Lung (tissue), 12 donors: ENCODE data around the gene UBE2H. TPM values are rescaled to one million over a fixed set of nuclear protein-coding genes. Genes with fewer than 3 reads are reported as not detected.
"Not testable (repeated sequence)": the region's sequence is repeated elsewhere in the genome, so short reads cannot be mapped to it uniquely, and the experiment has no call there.

ENCODE experiments used
- ATAC-seq: fragments of 200-7000 bp; cut with Tn5 transposase; one replicate; pipeline ENCODE4 v1.9.1; 2020; ENCODE audit warnings: moderate number of reproducible peaks; ENCODE audit not compliant: insufficient read depth, low FRiP score
- DNase-seq, 3 donors: peaks; one replicate each; pipeline ENCODE4 v3.0.0-alpha.2; 2013 to 2017
- H3K27ac ChIP-seq, 2 donors: one replicate each; pipeline ENCODE4 v1.5.1; 2013; ENCODE audit warnings: mild to moderate bottlenecking in 2 of 2, moderate library complexity in 2 of 2, control low read depth in 1 of 2, inconsistent platforms in 1 of 2, low read depth in 1 of 2, low read length in 1 of 2
- H3K27me3 ChIP-seq, 3 donors: one replicate each; pipeline ENCODE4 v1.5.1; 2013; ENCODE audit warnings: low read length in 2 of 3; ENCODE audit not compliant: control insufficient read depth in 3 of 3, insufficient read depth in 3 of 3
- H3K36me3 ChIP-seq, 4 donors: one replicate each; pipeline ENCODE4 v1.5.1; 2013; ENCODE audit warnings: low read length in 4 of 4, mild to moderate bottlenecking in 1 of 4, moderate library complexity in 1 of 4; ENCODE audit not compliant: control insufficient read depth in 4 of 4, insufficient read depth in 4 of 4
- H3K4me1 ChIP-seq, 5 donors: one replicate each; pipeline ENCODE4 v1.5.1; 2013; ENCODE audit warnings: low read length in 5 of 5, mild to moderate bottlenecking in 2 of 5, moderate library complexity in 1 of 5; ENCODE audit not compliant: control insufficient read depth in 5 of 5, insufficient read depth in 5 of 5
- H3K4me3 ChIP-seq: one replicate; pipeline ENCODE4 v1.5.1; 2013; ENCODE audit warnings: mild to moderate bottlenecking, control low read depth, moderate library complexity
- H3K9ac ChIP-seq, 2 donors: one replicate each; pipeline ENCODE4 v1.5.1; 2013; ENCODE audit warnings: low read length in 2 of 2, control low read depth in 1 of 2; ENCODE audit not compliant: insufficient read depth in 1 of 2
- H3K9me3 ChIP-seq, 4 donors: one replicate each; pipeline ENCODE4 v1.5.1; 2013; ENCODE audit warnings: low read length in 3 of 4, mild to moderate bottlenecking in 1 of 4, moderate library complexity in 1 of 4; ENCODE audit not compliant: control insufficient read depth in 4 of 4, insufficient read depth in 3 of 4
- CTCF ChIP-seq: IDR thresholded peaks from 2 replicates; pipeline ENCODE4 v1.5.1; 2012; ENCODE audit warnings: mild to moderate bottlenecking; ENCODE audit errors: control extremely low read depth, extremely low read depth
- WGBS, 2 donors: extraction: QIAGEN DNeasy Blood & Tissue Kit; methylation state at CpG; one replicate each; pipeline ENCODE4 v1.1.7; 2013; 5-methylcytosine and 5-hydroxymethylcytosine counted together
- polyA plus RNA-seq, 2 donors: library from polyadenylated mRNA; stranded (reverse); fragments of 200-250 nt; gene quantifications; one replicate each; pipeline ENCODE4 v1.2.1, GENCODE V29; 2013
- total RNA-seq, 2 donors: library from RNA; depleted of rRNA in 1 of 2; stranded (reverse); fragments of >200 nt in 1 of 2; gene quantifications; one replicate each; pipeline ENCODE4 v1.2.1, GENCODE V29; 2014 to 2021
- donor health status: control.
- donor health status: control.
- donor health status: Bipolar disorder and iron deficiency.
- donor health status: healthy.
- donor health status: DM: yes; HTN: yes; CAD: no.

UBE2H gene
- total and polyA plus RNA-seq, 4 donors: 23.0 to 102 (median 49.7) TPM

GRCh38 chr7:129969881-129970446 lies 17.2 kb upstream of the UBE2H start:
- Histone ChIP-seq H3K4me3 (no peak overlapping the region), H3K4me1 (peaks cover 0 to 3% (median 0%) of the 10 kb centered on the region in 5 donors), H3K9ac (no peak overlapping the region), H3K27ac (peak overlapping the region in 1 of 2 donors; percentile 15), H3K9me3 (no peaks in the 10 kb centered on the region), H3K27me3 (no peaks in the 10 kb centered on the region), H3K36me3 (no peaks in the 10 kb centered on the region)
- 55 to 79% methylated on average over 3 of the region's 3 CpGs for WGBS, 2 donors
- TF ChIP-seq CTCF: no peak
- ATAC-seq (no peak), DNase-seq (no peak)

- Histone ChIP-seq H3K27me3 (no peaks in the 10 kb centered on the region), H3K36me3 (no peaks in the 10 kb centered on the region), H3K4me1 (peaks cover 0 to 3% (median 0%) of the 10 kb centered on the region in 5 donors), H3K27ac (no peak overlapping the region), H3K4me3 (no peak overlapping the region), H3K9ac (no peak overlapping the region), H3K9me3 (no peaks in the 10 kb centered on the region)
- no peak for DNase-seq
- no peak for ATAC-seq
- TF ChIP-seq CTCF: no peak
- 76 to 80% methylated on average over 11 of the region's 11 CpGs for WGBS, 2 donors
Observed at GRCh38 chr7:129968592-129969383, 16.0 kb upstream of the UBE2H start.

DNA sequence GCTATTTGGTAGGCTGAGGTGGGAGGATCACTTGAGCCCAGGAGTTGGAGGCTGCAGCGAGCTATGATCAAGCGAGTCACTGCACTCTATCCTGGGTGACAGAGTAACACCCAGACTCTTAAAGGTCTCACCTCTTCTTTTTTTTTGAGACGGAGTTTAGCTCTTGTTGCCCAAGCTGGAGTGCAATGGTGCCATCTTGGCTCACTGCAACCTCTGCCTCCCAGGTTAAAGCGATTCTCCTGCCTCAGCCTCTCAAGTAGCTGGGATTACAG lies 7.4 kb upstream of the UBE2H start:
- H3K9ac ChIP-seq: not testable (repeated sequence)

DNA sequence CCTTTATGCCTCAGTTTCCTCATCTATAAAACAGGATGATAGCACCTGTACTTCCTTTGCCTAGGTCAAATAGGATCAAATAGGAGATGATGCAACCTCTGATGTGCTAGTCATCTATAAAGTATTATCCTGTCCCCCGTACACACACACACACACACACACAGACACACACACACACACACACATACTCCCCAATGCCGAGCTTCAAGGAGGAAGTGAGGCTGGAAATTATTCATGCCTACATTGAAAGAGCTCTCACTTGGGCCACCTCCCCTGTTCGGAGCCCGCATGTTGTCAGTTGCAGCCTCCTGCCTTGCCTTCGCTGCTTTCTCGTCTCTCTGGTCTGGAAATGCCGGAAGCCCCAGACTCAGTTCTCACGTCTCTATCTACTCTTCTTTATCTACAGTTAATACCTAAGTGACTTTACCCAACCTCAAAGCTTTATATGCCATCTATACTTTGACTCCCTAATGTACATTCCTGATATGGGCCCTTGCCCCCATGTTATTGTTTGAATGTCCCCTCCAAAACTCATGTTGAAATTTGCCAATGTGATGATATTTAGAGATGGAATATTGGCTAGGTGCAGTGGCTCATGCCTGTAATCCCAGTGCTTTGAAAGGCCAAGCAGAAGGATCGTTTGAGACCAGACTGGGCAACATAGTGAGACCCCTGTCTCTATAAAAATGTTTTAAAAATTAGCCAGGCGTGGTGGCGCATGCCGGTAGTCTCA lies 6.9 kb upstream of the UBE2H start:
- H3K9ac ChIP-seq: no peak overlapping the region
- H3K36me3 ChIP-seq: no peaks in the 10 kb centered on the region
- no peak overlapping the region for H3K27ac ChIP-seq
- peaks cover 0 to 2% (median 0%) of the 10 kb centered on the region in 4 donors for H3K9me3 ChIP-seq
- H3K4me1 ChIP-seq: peaks cover 0 to 4% (median 0%) of the 10 kb centered on the region in 5 donors
- 78 to 82% methylated on average over 12 of the region's 12 CpGs for WGBS, 2 donors
- DNase-seq: no peak
- H3K27me3 ChIP-seq: no peaks in the 10 kb centered on the region
- H3K4me3 ChIP-seq: no peak overlapping the region
- TF ChIP-seq CTCF: no peak
- ATAC-seq: no peak

More for the DNA sequence above, 7.4 kb upstream of the UBE2H start:
- 95 to 100% methylated on average over 4 of the region's 4 CpGs for WGBS, 2 donors
- H3K36me3 ChIP-seq, H3K4me1 ChIP-seq, DNase-seq, H3K27ac ChIP-seq, H3K4me3 ChIP-seq, H3K9me3 ChIP-seq, ATAC-seq, H3K27me3 ChIP-seq: not testable (repeated sequence)
